Dermis microvascular lymphatic vessel endothelial cell (primary cell): ENCODE measurements around the gene ALKBH3. TPM values are rescaled to one million over a fixed set of nuclear protein-coding genes. Genes with fewer than 3 reads are reported as not detected.

Source experiments
- DNase-seq, 2 donors: peaks; one replicate each; pipeline versions ENCODE4 v3.0.0 to v3.0.0-alpha.2; 2010; ENCODE audit warnings: low read depth in 2 of 2
- total RNA-seq: library from RNA; depleted of rRNA; stranded (reverse); fragments of >200 nt; gene quantifications from 2 replicates; pipeline ENCODE4 v1.2.1, GENCODE V29; 2014

ALKBH3 gene
- total RNA-seq, 1 donor from 2014 or later = 27.1 TPM

GRCh38 chr11:43937434-43938411 is 57.1 kb downstream of the ALKBH3 start:
- DNase-seq = peak in 1 of 2 donors; percentile 45

DNA sequence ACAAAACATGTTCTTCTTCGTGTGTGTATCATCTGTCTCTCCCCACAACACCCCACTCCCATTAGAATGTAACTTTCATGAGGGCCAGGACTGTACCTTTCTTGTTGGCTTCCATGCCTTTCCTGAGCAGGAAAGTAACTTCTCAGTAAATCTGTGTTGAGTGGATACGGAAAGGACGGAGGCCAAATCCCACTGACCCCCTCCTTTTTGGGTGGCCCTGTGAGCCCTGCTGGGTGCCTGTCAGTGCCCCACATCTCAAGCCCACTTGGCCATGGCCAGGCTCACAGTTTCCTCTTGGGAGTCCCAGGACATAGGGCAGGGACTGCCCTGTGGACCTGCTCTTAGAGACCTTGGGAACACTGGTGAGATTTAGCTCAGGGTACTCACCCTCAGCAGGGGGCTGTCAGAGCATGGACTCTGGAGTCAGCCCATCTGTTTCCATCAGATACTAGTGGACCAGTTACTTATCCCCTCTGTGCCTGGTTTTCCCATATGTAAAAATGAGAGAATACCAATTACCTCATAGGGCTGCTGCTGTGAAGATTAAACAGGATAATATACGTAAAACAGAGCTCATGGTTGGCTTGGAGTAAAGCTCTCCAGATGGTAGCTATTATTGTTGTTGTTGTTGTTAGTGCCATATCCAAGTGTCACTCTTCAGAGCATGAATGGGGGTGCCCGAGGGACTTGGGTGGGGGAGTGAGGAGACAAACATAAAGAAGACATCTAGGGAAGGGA is 60.8 kb downstream of the ALKBH3 start:
- no peak for DNase-seq

DNA sequence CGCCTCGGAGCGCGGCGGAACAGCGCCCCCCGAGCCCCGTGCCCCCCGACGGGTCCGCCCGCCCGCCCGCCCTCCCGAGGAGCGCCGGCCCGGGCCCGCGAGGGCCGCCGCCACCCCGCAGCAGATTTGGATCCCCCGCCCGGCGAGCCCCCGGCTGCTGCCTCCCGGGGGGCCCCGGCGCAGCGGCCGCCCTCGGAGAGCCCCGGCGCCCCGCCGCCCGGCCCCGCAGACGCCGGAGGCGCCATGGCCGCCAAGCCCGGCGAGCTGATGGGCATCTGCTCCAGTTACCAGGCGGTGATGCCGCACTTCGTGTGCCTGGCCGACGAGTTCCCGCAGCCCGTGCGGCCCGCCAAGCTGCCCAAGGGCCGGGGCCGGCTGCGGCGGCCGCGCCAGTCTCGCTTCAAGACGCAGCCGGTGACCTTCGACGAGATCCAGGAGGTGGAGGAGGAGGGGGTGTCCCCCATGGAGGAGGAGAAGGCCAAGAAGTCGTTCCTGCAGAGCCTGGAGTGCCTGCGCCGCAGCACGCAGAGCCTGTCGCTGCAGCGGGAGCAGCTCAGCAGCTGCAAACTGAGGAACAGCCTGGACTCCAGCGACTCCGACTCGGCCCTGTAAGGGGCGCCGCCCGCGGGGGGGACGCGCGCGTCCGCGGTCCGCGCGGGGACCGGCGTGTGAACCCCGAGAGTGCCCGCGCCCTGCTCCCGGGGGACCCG is 62.2 kb downstream of the ALKBH3 start:
- DNase-seq = peak in 1 of 2 donors; percentile 47

- peak in 1 of 2 donors; percentile 21 for DNase-seq
Observed at GRCh38 chr11:43943372-43943930, 62.8 kb downstream of the ALKBH3 start.

GRCh38 chr11:43943931-43944751 is 63.5 kb downstream of the ALKBH3 start:
- DNase-seq = no peak

GRCh38 chr11:43944761-43945311 is 64.2 kb downstream of the ALKBH3 start:
- peak in 1 of 2 donors; percentile 55 for DNase-seq

DNA sequence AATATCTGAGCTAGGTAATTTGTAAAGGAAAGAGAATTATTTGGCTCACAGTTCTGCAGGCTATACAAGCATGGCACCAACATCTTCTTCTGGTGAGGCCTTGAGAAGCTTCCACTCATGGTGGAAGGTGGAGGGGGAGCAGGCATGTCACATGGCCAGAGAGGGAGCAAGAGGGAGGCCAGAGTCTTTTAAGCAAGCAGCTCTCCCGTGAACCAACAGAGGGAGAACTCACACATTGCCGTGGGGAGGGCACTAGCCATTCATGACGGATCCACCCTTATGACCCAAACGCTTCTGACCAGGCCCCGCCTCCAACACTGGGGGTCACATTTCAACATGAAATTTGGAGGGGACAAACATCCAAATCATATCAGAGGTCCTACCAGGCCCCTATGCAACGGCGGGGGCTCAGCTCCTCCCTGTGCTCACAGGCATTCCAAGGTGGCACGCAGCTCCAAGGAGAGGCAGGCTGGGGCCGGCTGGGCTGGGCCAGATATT is 66.4 kb downstream of the ALKBH3 start:
- DNase-seq = peak in 1 of 2 donors; percentile 28

- no peak for DNase-seq
Observed at GRCh38 chr11:43947815-43948214, 67.2 kb downstream of the ALKBH3 start.

GRCh38 chr11:43948341-43949225 is 68.0 kb downstream of the ALKBH3 start:
- no peak for DNase-seq

DNA sequence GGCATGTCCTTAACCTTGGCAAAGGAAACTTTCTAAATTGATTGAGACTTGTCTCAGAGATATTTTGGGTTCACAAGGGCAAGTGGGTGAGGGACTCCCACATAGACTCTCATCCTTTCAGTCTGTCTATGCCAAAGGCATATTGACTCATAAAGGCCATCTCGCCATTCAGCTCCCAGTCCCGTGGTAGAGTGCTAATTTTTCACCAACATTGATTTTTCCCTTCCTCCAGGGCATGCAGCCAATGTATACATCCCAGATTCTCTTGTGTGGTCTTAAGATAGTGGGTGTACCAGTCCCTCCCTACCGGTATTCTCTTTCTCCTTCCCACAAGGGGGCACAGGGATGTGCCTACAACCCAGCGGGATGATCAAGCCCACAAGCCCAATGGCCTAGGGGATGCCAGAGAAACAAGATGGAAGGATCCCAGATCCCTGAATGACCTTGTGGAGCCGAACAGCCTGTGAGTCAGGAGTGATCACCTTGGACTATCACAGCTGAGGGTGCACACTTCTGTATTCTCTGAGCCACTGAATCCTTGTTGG is 69.8 kb downstream of the ALKBH3 start:
- no peak for DNase-seq

DNA sequence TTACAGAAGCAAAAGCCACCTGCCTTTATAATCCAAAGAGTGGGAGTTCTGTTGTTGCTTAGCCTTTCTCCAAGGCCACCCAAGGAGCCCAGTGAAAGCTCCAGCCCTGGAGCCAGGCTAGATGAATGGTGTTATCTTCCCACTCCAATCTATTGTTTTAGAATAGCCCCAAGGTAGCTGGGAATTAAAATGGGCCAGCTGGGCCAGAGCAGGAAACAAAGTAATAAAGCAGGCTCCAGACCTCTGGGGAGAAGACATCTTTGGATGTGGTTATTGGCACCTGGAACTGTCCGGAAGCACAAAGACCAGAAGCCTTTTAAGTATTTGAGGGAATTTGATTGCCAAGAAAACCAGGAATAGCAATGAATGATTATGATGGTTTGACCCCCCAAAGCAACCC is 70.6 kb downstream of the ALKBH3 start:
- DNase-seq = no peak

DNA sequence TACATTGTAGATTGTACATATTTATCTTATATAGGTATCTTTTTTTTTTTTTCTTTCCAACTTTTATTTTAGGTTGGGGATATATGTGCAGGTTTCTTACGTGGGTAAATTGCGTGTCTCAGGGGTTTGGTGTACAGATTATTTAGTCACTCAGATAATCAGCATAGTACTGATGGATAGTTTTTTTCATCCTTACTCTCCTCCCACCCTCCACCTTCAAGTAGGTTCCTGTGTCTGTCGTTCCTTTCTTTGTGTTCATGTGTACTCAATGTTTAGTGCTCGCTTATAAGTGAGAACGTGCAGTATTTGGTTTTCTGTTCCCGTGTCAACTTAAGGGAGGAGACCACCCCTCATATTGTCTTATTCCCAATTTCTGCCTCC is 71.4 kb downstream of the ALKBH3 start:
- no peak for DNase-seq

- no peak for DNase-seq
Observed at GRCh38 chr11:43952401-43953342, 72.0 kb downstream of the ALKBH3 start.

- no peak for DNase-seq
Observed at GRCh38 chr11:43953521-43953920, 72.9 kb downstream of the ALKBH3 start.

- no peak for DNase-seq
Observed at GRCh38 chr11:43954241-43954640, 73.6 kb downstream of the ALKBH3 start.

DNA sequence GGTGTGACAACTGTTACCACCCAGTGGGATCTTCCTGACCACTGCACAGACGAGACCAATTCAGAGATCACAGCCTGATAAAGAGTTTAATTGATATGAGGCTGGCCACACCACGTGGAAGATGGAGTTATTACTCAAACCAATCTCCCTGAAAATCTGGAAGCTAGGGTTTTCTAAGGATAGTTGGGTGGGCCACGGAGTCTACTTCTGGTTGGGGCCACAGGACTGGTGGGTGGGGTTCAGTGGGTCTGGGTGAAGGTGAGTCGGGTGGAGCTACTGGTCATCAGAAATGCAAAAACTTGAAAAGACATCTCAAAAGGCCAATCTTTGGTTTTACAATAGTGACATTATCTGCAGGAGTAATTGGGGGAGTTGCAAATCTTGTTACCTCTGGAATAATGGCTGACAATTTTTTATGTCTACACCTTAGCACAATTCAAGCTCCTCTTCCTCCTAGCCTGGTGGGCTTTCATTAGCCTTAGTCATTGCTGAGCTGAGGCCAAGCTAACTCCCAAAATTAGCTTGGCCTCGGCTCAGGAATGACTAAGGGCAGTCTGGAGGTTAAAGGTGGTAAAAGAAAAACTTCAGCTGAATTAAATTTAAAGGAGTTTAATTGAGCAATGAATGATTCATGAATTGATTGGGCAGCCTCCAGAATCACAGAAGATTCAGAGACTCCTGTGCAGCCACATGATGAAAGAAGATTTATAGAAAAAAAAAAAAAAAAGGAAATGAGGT is 74.9 kb downstream of the ALKBH3 start:
- DNase-seq = no peak

DNA sequence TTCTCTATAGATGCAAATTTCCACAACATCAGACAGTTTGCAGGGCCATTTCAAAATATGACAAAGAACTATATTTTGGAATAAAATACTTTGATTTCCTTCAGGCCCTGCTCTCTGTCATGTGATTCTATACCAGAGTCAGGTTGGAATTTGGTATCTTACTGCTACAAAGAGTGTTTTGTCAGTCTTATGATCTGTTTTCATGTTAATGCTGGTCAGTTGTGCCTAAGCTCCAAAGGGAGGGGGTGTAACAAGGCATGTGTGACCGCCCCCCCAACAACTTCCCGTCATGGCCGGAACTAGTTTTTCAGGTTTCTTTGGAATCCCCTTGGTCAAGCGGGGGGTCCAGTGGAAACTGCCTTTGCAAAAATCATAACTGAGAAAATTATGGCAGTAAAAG is 76.9 kb downstream of the ALKBH3 start:
- no peak for DNase-seq
